Muscle of leg (tissue), 11 donors: Measurements from ENCODE around the gene PSMB10. TPM values are rescaled to one million over a fixed set of nuclear protein-coding genes. Genes with fewer than 3 reads are reported as not detected.

Experiments
- DNase-seq: peaks from one replicate; pipeline ENCODE4 v3.0.0; 2013
- H3K27ac ChIP-seq: one replicate; pipeline ENCODE4 v1.5.1; 2013; ENCODE audit warnings: mild to moderate bottlenecking, low read length, control low read depth
- H3K27me3 ChIP-seq: one replicate; pipeline ENCODE4 v1.6.1; 2013; ENCODE audit warnings: low read length; ENCODE audit not compliant: control insufficient read depth, insufficient read depth
- H3K36me3 ChIP-seq: one replicate; pipeline ENCODE4 v1.6.1; 2013; ENCODE audit warnings: low read length; ENCODE audit not compliant: control insufficient read depth, insufficient read depth
- H3K4me1 ChIP-seq: one replicate; pipeline ENCODE4 v1.6.1; 2013; ENCODE audit warnings: low read length; ENCODE audit not compliant: control insufficient read depth, insufficient read depth
- H3K4me3 ChIP-seq: one replicate; pipeline ENCODE4 v1.5.1; 2013; ENCODE audit warnings: low read length, control low read depth
- H3K9me3 ChIP-seq: replicated peaks from 2 replicates; pipeline ENCODE4 v1.6.1; 2013; ENCODE audit warnings: low read depth, low read length; ENCODE audit not compliant: control insufficient read depth
- WGBS: methylation state at CpG from one replicate; pipeline ENCODE4 v1.1.5; 2013; ENCODE audit warnings: missing lambda C conversion rate; ENCODE audit not compliant: insufficient coverage; 5-methylcytosine and 5-hydroxymethylcytosine counted together
- polyA plus RNA-seq, 8 donors: library from polyadenylated mRNA; unstranded; fragments of 120-200 nt; gene quantifications; one replicate each; pipeline versions ENCODE4 v1.2.1 to v1.2.3, GENCODE V29; 2013; ENCODE audit warnings: inconsistent platforms in 1 of 8, low replicate concordance in 1 of 8; ENCODE audit not compliant: insufficient read length in 8 of 8, insufficient read depth in 1 of 8
- total RNA-seq: library from RNA; stranded (reverse); fragments of 120-200 nt; gene quantifications from one replicate; pipeline ENCODE4 v1.2.4, GENCODE V29; 2013

Gene PSMB10
- total and polyA plus RNA-seq, 9 donors, result 24.7 to 44.6 (median 32.6) TPM

DNA sequence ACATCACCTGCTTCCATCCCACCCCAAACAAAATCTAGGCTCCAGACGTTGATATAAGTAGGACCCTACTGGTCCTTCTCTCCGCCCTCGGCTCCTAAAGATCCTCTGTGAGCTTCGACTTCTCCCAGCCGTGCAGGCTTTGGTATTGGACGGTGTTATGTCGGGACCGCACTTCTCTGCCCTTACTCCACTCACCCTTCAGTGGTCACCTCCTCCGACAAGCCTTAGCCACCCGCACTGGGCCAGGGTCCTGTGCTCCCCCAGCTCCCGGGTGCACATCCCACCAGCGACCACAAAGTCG, 1.6 kb downstream of the PSMB10 start:
- 7% methylated on average over 12 of the region's 13 CpGs for WGBS
- Histone ChIP-seq H3K27ac (peak overlapping the region; percentile 45), H3K4me3 (peak overlapping the region; percentile 87), H3K36me3 (peaks cover 40% of the 10 kb centered on the region), H3K27me3 (no peaks in the 10 kb centered on the region), H3K9me3 (no peaks in the 10 kb centered on the region), H3K4me1 (peaks cover 24% of the 10 kb centered on the region)
- DNase-seq, result no peak

DNA sequence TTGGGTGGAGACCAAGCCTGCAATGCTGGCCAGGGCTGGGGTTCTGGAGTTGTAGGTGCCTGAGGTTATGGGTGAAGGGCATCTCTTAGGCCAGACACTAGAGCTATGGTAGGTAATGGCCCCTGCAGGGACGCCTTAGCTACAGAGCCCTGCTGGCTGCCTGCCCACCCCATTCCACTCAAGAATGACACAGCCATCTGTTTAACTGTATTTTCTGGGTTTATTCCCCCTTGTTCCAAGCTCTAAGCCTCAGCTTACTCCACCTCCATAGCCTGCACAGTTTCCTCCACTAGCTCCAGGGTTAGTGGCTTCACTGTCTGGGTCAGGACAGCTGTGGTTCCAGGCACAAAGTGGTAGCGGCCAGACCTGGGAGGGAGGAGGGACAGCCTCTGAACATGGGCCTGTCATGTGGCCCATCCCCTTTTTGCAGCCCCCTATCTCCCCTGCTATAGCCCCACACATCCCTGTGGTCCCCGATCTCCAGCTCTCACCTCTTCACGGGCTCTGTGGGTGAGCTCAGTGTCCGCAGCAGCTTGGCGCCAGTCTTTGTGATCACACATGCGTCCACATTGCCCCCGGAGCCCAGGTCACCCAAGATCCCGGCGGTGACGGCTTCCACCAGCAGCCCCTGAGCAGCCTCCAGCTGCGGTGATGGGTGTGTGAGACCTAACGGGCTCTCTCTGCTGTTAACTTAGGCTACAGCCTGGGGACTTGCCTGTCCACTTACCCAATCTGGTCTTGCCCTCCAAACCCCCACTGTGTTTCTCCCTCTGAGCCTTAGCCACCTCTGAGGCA, 2.1 kb downstream of the PSMB10 start:
- Histone ChIP-seq H3K9me3 (no peaks in the 10 kb centered on the region), H3K4me3 (peak overlapping the region; percentile 87), H3K27ac (peak overlapping the region; percentile 45), H3K36me3 (peaks cover 41% of the 10 kb centered on the region), H3K4me1 (peaks cover 24% of the 10 kb centered on the region), H3K27me3 (no peaks in the 10 kb centered on the region)
- no peak for DNase-seq
- WGBS, result 34% methylated on average over 12 of the region's 13 CpGs

DNA sequence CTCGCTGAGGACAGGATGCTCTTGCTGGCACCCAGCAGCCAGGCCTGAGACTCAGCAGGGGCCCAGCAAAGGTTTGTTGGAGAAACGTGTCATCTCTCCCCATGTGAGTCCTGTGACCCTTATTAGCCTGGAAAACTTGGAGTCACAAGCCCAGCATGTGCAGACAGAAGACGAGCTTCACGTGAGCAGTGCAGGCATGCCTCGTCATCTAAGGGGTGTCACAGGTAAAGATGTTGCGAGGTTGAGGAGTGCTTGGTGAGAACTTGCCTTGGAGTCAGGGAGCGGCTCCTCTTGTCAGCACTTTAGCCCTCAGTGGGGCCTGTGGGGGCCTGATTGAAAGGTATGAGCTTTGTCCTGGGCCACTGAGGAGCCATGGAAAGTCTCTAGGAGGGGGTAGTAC, 2.8 kb downstream of the PSMB10 start:
- 77% methylated on average over 7 of the region's 7 CpGs for WGBS
- H3K27ac ChIP-seq, result no peak overlapping the region
- no peaks in the 10 kb centered on the region for H3K27me3 ChIP-seq
- peaks cover 24% of the 10 kb centered on the region for H3K4me1 ChIP-seq
- no peak overlapping the region for H3K4me3 ChIP-seq
- peak; percentile 7 for DNase-seq
- peaks cover 44% of the 10 kb centered on the region for H3K36me3 ChIP-seq
- H3K9me3 ChIP-seq, result no peaks in the 10 kb centered on the region

DNA sequence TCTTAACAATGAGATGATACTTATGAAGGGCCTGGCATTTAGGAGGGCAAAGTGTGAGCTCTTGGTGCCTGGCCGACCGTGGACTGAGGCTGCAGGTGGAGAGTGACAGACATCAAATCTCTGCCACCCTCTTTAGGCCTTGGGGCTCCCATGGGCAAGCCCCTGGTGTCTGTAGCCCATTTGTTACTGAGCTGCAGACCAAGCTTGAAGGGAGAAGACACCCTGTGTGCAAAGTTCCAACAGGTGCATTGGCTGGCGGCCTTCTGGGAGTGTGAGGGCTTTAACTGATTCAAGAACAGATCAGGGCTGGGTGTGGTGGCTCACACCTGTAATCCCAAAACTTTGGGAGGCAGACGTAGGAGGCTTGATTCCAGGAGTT, 4.2 kb downstream of the PSMB10 start:
- Histone ChIP-seq H3K27ac (no peak overlapping the region), H3K4me1 (peaks cover 28% of the 10 kb centered on the region), H3K9me3 (no peaks in the 10 kb centered on the region), H3K27me3 (no peaks in the 10 kb centered on the region), H3K4me3 (no peak overlapping the region), H3K36me3 (peaks cover 56% of the 10 kb centered on the region)
- WGBS, result 95% methylated on average over 3 of the region's 4 CpGs
- DNase-seq, result peak; percentile 15

DNA sequence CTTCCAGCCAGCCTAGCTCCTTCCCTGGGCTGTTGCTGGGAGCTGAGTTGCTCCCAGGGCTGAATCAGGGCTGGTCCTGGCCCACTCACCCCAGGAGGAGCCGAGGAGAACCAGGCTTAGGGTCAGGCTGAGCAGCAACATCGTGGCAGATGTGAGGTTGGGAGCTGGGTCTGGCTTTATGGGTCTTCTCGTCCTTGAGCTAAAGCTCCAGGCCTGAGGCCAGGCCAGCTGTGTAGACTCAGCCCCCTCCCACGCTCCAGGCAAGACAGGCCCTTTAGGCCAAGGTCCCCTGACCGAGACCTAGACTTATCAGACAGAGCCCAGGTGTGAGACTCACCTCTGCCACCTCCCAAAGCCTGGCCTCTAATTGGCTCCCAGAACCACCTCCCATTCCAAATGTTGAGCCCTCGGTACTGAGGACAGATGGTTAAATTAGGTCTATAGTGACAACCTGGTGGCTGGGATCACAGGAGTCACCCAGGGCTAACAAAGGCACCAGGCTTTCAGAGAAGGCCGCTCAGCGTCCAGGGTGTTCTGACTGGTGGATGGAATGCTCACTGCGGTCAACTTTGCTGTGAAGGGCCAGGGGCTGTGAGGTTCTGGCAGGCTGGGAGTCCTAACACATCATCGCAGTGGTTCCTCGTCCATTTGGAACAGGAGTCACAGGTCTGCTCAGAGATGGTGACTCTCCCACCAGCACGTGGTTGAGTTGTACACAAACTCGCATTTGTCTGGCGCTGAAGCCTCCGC, 4.8 kb downstream of the PSMB10 start, which contains the start of gene CTRL:
Gene CTRL, minus strand, starts transcription at position 151 of the 750 bp plus-strand sequence. Its CDS starts 10 bp downstream, at position 141.
- DNase-seq, result peak; percentile 14
- WGBS, result 71% methylated on average over 11 of the region's 15 CpGs
- Histone ChIP-seq H3K4me3 (no peak within 1 kb of the TSS), H3K27ac (no peak within 1 kb of the TSS), H3K4me1 (peaks cover 24% of the 10 kb centered on the region), H3K27me3 (no peaks in the 10 kb centered on the region), H3K36me3 (peaks cover 62% of the 10 kb centered on the region), H3K9me3 (no peaks in the 10 kb centered on the region)

DNA sequence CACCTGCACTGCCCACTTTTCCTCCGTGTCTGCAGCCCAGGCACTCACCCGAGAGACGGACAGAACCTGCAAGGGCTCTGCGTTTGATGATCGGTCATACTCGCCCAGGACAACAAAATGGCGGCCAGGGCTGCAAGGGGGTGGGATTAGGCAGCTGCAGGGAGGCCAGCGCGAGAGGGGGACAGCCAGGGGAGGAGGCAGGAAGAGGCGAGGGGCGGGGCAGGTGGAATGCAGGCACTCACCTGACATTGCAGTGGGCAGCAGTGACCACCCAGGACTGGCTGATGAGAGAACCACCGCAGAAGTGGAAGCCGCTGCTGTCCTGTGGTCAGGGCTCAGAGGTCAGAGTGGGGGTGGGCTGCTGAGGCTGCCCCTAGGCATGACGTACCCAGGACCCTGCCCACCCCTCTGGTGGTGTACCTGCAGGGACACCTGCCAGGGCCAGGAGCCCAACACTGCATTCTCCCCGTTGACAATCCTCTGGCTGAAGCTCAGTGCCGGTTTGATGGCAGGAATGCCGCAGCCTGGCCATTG, 5.9 kb downstream of the PSMB10 start:
- peaks cover 71% of the 10 kb centered on the region for H3K36me3 ChIP-seq
- 89% methylated on average over 15 of the region's 17 CpGs for WGBS
- peaks cover 31% of the 10 kb centered on the region for H3K4me1 ChIP-seq
- peak; percentile 6 for DNase-seq
- H3K27me3 ChIP-seq, result no peaks in the 10 kb centered on the region
- no peak overlapping the region for H3K4me3 ChIP-seq
- H3K27ac ChIP-seq, result no peak overlapping the region
- no peaks in the 10 kb centered on the region for H3K9me3 ChIP-seq

DNA sequence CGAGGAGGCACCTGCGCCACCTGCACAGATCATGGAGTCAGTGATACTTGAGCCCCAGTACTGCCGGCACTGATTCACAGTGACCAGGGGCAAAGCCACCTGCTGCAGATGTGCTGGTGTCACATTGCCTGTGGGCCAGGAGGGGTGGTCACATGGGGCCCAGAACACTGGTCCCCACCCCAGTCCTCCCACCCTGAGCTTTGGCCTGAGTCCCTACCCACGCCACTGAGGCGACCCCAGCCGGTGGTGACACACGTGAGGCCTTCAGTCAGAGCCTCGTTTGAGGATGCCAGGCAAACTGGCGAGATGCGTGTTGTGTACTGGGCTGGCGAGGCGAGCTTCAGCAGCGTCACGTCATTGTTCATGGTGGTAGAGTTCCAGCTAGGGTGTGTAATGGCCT, 6.5 kb downstream of the PSMB10 start:
- Histone ChIP-seq H3K4me1 (peaks cover 32% of the 10 kb centered on the region), H3K9me3 (no peaks in the 10 kb centered on the region), H3K36me3 (peaks cover 71% of the 10 kb centered on the region), H3K27me3 (no peaks in the 10 kb centered on the region), H3K4me3 (no peak overlapping the region), H3K27ac (no peak overlapping the region)
- DNase-seq, result no peak
- WGBS, result 90% methylated on average over 14 of the region's 14 CpGs

DNA sequence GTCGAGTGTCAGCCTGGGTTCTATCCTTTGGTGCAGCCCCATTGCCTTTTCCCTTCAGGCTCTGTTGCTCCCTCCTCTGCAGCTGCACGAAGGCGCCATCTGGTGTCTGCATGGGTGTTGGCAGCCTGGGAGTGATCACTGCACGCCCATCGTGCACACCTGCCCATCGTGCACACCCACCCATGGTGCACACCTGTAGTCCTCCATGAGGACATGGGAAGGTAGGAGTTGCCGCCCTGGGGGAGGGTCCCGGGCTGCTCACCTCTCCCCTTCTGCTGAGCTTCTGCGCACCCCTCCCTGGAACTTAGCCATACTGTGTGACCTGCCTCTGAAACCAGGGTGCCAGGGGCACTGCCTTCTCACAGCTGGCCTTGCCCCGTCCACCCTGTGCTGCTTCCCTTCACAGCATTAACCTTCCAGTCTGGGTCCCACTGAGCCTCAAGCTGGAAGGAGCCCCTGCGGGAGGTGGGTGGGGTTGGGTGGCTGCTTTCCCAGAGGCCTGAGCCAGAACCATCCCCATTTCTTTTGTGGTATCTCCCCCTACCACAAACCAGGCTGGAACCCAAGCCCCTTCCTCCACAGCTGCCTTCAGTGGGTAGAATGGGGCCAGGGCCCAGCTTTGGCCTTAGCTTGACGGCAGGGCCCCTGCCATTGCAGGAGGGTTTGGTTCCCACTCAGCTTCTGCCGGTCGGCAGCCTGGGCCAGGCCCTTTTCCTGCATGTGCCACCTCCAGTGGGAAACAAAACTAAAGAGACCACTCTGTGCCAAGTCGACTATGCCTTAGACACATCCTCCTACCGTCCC, 7.9 kb downstream of the PSMB10 start:
- DNase-seq, result peak; percentile 76
- Histone ChIP-seq H3K27me3 (no peaks in the 10 kb centered on the region), H3K27ac (no peak overlapping the region), H3K36me3 (peaks cover 73% of the 10 kb centered on the region), H3K4me3 (no peak overlapping the region), H3K4me1 (peaks cover 28% of the 10 kb centered on the region), H3K9me3 (no peaks in the 10 kb centered on the region)
- WGBS, result 52% methylated on average over 11 of the region's 16 CpGs

DNA sequence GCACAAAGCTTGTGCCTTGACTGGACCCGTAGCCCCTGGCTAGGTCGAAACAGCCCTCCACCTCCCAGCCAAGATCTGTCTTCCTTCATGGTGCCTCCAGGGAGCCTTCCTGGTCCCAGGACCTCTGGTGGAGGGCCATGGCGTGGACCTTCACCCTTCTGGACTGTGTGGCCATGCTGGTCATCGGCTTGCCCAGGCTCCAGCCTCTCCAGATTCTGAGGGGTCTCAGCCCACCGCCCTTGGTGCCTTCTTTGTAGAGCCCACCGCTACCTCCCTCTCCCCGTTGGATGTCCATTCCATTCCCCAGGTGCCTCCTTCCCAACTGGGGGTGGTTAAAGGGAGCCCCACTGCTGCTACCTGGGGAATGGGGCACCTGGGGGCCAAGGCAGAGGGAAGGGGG, 8.5 kb downstream of the PSMB10 start:
- H3K4me1 ChIP-seq, result peaks cover 33% of the 10 kb centered on the region
- H3K4me3 ChIP-seq, result no peak overlapping the region
- H3K27me3 ChIP-seq, result no peaks in the 10 kb centered on the region
- H3K27ac ChIP-seq, result no peak overlapping the region
- peak; percentile 9 for DNase-seq
- no peaks in the 10 kb centered on the region for H3K9me3 ChIP-seq
- H3K36me3 ChIP-seq, result peaks cover 75% of the 10 kb centered on the region
- 91% methylated on average over 4 of the region's 7 CpGs for WGBS
